Left ventricle myocardium superior (tissue), 1 donor: ENCODE measurements around the gene PPP2R5C. TPM values are rescaled to one million over a fixed set of nuclear protein-coding genes. Genes with fewer than 3 reads are reported as not detected.

ENCODE experiments used
- ATAC-seq: fragments of 200-7000 bp; cut with Tn5 transposase; one replicate; pipeline ENCODE4 v1.9.1; 2020; ENCODE audit warnings: mild to moderate bottlenecking, moderate library complexity
- DNase-seq: peaks from one replicate; pipeline ENCODE4 v3.0.0-alpha.2; 2020
- intact Hi-C: fragments of 100-400 bp; cut with micrococcal nuclease; formaldehyde crosslinking; loops from one replicate; pipeline ENCODE4 v1.11.0; 2022
- total RNA-seq: library from RNA; stranded (reverse); fragmentation: NEBNext Ultra II Directional; extraction: Animal tissue kit (Norgen Biotek cat#: 25700); gene quantifications from one replicate; pipeline ENCODE4 v1.2.1, GENCODE V29; 2021
- donor health status: DM: no; HTN: yes; CAD: no; lungs with severe emphysema.

PPP2R5C gene
- total RNA-seq, 1 donor from 2014 or later = 211 TPM

DNA sequence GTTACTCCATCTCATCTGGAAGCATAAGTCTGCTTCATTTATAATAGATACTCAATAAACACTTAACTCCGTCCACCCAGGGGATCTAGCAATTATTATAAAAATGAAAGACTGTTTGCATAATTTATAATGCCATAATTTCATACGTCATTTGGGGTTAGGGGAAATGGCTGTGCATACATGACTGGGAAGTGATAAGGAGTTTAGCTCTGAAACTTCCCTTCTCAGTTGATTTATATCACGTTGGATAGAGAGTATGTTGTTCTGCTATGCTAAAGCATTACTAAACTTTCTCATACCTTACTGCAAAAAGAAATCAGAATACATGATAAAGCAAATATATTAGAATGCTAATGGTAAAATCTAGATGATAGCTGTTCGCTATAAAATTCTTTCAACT, 112.5 kb downstream of the PPP2R5C start:
- DNase-seq (no peak), ATAC-seq (no peak)
- intact Hi-C loops = no loop called here

DNA sequence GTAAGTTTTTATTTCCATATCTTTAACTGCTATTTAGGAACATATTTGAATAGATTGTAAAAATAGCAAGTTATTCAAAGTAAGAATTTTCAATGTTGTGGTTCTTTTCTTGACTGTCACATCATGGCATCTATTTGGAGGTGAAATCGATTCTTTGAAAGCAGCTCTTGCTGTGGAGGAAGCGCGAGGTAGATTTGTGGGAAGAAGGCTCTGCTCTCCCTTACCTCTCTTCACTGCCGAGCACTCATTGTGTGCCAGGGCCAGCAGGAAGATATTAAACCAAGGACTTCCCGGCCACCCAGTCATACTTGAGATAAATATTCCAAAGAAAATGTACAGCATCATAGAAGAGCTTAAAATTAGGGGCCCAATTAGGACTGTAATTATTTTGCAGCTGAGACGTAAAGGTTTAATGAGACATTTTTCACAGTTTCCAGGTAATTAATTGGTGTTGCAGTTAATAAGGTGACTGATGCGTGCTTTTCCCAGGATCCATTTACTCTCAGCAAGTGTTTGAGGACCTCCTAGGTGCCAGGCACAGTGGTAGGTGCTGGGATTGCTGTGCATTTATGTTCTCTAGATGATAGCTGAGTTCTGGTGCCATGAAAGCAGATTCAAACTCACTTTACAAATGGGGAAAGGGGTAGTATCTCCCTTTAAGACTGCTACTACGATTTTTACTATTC, 113.7 kb downstream of the PPP2R5C start:
- ATAC-seq (no peak), DNase-seq (no peak)
- intact Hi-C loops = no loop called here

DNA sequence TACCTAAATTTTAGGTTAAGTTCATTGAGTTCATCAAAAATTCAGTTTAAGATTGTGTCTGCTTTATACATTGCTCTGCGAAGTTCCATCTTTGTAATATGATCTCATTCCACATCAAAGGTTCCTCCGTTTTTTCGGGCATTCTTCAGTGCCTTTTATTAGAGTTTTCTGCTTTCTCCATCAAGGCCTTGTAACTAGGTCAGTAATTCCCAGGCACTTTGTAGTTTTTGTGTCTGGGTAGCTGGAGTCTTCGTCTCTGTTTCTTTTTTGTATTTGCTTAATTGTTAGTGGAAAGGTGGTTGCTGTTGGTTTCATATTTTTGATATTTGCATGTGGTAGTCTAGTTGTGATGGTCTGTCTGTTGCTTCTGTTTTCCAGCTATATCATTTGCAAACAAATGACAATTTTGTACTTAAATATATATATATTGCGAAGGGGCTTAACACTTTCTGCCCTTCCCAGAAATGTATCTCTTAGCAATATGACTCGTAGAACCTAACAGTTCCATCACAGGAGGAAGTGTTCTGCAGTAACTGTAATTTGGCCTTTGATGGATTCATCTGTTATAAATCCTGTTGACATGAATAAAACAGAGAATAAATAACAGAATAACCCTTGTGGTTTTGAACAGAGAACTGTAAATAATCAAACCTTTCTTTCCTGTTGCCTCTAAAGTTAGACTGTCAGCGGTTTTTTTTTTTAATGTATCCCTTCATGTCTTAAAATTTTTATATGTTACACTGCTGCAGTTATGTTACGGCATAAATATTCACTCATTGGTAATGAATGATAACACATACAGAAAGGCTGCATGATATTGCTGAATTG, 114.4 kb downstream of the PPP2R5C start:
- DNase-seq (no peak), ATAC-seq (no peak)
- intact Hi-C loops = no loop called here

DNA sequence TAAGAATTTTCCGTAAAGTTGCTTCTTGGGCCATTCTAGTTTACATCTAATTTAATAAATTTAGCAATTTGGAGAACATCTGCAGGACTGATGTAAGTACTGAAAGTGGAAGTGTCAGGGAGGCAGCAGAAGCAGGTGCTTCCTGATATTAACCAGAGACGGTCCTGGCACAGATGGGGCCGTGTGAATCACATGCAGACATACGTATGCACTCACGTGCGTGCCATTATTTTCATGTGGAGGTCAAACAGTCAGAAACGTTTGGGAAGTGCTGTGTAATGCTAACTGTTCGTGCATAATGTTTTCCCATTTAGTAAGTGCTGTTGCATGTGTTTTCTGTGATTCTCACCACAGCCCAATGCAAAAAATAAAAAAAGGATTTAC, 115.0 kb downstream of the PPP2R5C start:
- intact Hi-C loops = no loop called here
- peak; percentile 82 for DNase-seq

DNA sequence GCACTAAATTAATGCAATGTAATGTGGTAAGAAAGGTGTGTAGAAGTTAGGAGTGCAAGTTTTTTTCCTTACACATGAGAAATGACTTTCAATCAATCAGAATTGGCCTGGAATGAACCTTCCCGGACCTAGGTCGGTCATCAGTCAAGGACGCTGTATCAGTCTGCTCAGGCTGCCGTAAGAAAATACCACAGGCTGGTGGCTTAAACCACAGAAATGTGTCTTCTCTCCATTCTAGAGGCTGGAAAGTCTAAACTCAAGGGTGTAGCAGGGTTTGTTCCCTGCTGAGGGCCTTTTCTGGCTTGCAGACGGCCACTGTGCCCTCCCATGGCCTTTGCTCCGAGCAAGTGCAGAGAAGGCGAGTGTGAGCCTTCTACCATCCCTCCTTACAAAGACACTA, 116.3 kb downstream of the PPP2R5C start:
- intact Hi-C loops = no loop called here
- ATAC-seq (peak; percentile 3), DNase-seq (no peak)

More for the DNA sequence above, 115.0 kb downstream of the PPP2R5C start:
- peak; percentile 86 for ATAC-seq

DNA sequence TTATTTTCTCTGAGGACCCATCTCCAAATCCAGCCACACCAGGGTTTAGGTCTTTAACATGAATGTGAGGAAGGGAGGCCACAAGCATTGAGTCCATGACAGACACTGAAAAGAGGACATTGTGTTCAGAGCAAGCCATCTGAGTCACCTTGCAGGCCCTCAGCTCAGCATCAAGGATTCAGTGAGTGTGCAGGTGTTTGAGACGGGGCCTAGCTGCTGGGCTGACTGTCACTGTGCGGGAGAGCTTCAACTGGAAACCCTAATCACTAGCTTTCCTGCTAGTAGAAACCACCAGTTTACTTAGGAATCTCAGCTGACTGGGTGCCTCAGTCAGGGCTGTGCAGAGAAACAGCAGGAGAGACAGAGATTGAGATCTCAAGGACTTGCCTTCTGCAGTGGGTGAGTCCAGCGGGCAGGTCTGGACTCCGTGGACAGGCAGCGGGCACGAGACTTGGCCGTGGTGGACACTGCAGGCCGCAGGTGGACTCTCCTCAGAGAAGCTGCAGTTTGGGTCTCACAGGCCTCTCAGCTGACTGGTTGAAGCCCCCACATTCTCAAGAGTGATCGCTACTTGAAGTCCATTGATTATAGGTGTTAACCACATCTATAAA, 116.8 kb downstream of the PPP2R5C start:
- intact Hi-C loops = no loop called here
- DNase-seq = no peak
- no peak for ATAC-seq

DNA sequence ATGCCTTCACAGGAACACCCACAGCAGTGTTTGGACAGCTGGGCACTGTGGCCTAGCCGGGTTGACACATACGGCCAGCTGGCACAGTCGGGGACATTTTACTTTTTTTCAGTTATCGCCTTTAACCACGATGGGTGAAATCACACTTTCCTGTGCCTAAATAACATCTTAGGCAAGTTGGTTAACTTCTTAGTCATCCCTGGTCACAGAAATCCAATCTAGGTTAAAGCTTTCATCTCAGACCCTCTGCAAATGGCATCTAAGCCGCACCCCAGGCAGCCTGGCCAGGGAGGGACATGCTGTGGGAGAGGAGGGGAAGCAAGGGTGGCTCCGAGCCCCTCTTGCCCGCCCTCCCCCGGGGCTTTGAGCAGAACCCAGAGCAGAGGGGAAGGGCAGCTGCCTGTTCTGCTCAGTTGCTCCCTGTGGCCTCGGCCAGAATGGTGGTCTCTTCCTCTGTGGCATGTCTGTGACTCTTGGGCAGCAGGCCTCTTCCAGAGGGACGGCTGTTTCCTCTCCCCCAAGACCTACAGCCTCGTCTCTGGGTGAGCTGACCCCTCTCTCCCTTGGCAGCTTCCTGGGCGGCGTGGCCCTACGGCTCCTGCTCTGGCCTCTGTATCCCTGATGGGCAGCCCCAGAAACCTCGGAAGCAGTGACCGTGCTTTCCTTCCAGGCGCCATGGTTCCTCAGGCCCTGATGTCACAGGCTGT, 117.5 kb downstream of the PPP2R5C start:
- no peak for DNase-seq
- intact Hi-C loops = no loop called here
- no peak for ATAC-seq

DNA sequence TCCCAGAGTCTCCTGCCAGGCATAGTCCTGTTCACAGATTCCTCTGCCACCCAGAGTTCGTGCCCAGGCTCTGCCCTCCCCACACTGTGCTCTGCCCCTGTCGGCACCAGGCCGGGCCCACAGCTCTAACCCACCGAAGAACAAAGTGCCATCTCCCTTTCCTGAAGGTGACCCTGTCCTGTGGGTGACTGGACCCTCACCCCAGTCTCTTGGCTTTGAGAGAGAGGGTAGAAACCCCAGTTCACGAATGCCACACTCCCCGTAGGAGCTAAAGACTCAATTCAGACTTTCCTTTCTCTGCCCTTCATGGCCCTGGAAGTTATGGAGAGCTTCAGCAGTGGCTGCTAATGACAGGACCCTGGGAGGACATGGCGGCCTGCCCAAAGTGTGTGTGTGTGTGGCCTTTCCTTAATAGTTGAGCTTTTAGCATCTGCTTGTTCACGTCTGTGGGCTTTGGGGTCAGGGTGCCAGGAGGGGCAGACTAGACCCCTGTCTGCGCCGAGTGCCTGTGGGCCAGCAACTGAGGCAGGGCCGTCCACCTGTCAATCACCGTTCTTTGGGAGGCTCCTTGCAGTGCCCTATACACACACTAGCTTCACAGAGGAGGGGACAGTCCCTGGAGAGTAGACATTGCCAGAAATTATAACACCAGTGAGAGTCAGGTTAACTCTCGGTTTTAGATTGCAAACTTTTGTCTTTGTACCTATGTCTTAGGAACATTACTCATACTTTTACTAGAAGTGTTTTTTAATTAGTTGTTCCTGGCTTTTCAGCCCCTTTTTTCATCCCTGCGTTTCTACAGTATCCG, 118.2 kb downstream of the PPP2R5C start:
- intact Hi-C loops = no loop called here
- peak; percentile 23 for ATAC-seq
- DNase-seq = no peak

DNA sequence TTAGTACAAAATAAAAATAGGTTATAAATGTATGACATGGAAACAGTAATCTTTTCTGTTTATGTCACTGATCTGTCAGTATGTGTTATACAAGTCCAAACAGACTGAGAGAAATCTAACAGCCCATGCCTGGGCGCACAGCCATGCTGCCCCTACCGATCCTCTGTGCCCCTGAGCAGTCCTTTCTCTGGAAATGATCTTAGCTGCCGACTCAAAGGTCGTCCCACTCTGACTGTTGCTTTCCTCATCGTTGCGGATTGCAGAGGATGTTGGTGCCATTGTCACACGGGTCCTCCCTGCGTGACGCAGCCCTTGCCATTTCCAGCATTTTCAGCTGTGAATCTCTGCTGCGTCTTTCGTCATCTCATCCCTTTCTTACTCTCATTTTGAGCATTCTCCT, 119.9 kb downstream of the PPP2R5C start:
- intact Hi-C loops = no loop called here

DNA sequence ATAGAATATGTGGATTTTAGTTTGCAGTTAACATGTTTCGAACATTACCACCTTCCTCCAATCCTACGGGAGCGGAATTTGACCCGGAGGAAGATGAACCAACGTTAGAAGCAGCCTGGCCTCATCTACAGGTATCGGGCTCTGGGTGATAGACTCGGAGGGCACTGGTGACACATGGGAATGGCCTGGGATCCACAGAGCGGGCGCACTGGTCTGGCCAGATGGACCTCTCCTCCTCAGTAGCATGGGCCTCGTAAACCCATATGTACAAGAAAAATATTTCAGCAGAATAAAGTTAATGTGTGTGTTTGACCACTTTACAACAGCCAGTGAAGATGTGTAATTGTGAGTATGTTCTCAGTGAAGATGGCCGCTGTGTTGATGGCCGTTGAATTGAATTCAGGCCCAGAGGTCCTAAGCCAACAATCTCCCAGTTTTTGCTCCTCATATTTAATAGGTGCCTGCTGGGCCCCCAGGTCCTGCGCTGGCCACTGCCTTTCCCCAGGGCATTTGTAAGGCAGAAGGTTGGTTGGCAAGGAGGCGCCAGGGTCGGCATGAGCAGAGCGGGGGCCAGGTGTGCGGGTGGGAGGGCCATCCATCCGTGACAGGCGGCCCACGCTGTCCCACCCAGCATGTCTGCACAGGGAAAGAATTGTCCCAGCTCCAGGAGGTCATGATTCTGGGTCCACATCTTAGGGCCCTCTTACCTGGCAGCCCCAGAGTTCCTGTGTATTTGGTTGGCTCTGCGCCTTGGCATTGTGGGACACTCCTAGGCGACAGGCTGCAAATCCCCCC, 120.8 kb downstream of the PPP2R5C start:
- intact Hi-C loops = no loop called here
- no peak for ATAC-seq
- no peak for DNase-seq

More for the DNA sequence above, 119.9 kb downstream of the PPP2R5C start:
- DNase-seq (peak; percentile 41), ATAC-seq (peak; percentile 27)

DNA sequence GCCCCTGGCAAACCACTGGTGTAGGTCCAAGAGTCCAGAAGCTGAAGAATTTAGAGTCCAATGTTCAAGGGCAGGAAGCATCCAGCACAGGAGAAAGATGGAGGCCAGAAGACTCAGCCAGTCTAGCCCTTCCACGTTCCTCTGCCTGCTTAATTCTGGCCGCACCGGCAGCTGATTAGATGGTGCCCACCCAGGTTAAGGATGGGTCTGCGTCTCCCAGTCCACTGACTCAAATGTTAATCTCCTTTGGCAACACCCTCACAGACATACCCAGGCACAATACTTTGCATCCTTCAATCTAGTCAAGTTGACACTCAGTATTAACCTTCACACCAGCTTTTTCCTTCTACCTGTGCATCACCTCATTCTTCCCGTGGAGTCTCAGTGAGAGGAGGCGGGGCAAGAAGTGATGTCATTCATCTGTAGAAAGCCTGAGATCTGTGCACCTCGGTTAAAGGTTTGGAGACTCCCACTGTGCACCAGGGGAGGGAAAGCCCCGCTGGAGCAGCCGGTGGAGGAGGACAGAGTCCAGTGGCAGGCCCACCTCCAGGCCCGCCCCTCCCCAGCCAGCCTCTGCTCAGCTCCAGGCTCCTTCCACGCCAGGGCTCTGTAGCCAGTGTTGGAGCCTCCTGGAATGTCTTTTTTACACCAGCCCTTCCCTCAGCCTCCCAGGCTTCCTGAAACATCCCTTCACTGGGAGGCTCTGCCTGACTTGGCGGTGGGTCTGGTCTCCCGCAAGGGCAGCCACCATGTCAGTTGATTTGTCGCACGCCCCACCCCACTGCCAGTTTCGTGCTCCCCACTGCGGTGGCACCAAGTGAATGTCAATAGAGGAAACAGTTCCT, 122.8 kb downstream of the PPP2R5C start:
- DNase-seq (no peak), ATAC-seq (no peak)
- intact Hi-C loops = no loop called here

DNA sequence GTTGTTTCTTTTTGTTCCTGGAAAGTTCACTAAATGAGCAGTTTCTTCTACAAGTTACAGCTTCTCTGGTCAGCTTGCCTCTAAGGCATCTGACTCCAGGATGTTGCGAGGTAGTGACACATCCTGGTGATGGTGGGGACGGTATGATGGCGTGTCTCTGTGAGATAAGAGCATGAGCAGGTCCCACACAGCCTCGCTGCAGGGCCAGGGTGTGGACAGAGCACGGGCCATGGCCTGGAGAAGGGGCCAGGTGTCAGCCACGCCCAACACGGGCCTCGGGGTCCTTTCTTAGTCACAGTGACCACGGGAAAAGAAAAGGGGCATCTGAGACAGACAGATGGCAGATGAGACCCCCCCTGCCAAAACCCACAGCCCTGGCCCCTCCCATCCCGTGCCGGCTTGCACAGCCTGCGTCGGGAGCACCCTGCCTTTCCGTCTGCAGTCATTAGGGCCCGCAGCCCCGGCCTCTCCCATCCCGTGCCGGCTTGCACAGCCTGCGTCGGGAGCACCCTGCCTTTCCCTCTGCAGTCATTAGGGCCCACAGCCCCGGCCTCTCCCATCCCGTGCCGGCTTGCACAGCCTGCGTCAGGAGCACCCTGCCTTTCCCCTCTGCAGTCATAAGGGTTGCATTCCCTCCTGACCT, 123.5 kb downstream of the PPP2R5C start:
- DNase-seq = no peak
- ATAC-seq = peak; percentile 6
- intact Hi-C loops = no loop called here

DNA sequence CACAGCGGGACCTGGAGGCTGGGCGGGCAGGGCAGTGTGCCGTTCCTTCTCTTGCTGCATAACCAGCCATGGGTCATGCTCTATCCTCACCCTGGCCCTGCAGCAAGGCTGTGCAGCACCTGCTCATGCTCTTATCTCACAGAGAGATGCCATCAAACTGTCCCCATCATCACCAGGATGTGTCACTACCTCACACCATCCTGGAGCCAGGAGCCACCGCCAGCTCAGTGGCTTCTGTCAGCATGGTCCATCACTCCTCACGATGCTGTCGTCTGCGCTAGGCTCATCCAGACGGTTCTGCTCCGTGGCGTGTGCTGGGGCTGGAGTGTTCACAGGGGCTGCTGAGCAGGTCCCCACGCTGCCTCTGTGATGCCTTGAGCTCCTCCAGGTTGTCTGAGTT, 125.7 kb downstream of the PPP2R5C start:
- intact Hi-C loops = no loop called here
- ATAC-seq (peak; percentile 12), DNase-seq (no peak)

DNA sequence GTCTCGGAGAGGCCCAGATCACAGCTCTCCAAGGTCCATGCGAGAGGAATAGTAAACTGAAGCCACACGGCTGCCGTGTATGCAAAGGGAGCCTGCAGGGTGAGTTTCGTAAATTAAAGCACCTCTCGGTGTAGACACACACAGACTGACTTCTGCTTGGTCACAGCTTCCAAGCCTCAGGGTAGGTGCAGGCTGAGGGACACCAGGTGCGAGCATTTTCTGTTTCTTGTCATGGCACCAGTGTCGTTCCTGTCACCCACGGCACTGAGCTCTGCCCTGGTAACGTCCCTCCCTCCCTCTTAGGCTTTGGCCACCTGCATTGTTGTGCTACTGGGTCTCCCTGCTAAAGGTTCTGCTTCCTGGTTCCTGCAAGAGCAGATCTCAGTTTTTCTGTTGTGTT, 126.7 kb downstream of the PPP2R5C start:
- no peak for DNase-seq
- intact Hi-C loops = no loop called here

DNA sequence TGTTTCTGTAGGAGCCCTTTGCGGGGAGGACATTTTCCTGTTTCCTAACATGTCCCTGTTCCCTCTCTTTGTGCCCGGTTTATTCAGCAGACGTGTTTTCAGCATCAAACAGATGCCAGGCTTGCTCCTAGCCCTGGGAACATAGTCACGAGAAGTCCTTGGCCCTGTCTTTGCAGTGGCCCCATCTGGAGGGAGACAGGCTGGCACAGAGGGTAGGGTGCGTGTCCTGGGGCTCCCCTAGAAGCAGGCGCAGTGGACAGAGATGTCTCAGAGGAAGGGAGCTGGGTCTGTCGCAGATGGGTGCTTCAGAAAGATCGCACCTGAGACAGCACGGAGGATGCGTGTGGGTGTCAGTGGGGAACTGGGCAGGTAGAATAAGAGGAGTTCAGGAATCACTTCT, 127.9 kb downstream of the PPP2R5C start:
- ATAC-seq (no peak), DNase-seq (no peak)
- intact Hi-C loops = no loop called here

More for the DNA sequence above, 126.7 kb downstream of the PPP2R5C start:
- peak; percentile 58 for ATAC-seq

DNA sequence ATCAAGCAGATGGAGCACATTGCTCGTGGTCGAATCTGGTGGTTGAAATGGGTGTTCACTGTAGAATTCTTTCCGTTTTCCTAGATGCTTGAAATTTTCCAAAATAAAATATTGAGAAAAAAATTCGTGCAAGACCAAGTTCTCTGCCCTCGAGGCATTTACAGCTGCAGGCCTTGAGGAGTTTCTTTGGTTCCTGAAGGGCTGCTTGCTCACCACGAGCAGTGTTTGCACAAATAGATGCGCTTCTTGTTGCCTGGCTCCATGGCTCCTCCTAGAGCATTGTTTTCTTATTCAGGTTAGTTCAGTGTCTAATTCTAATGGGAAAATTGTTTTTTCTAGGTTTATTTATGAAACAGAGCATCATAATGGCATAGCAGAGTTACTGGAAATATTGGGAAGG, 128.4 kb downstream of the PPP2R5C start:
- ATAC-seq (no peak), DNase-seq (no peak)
- intact Hi-C loops = no loop called here

DNA sequence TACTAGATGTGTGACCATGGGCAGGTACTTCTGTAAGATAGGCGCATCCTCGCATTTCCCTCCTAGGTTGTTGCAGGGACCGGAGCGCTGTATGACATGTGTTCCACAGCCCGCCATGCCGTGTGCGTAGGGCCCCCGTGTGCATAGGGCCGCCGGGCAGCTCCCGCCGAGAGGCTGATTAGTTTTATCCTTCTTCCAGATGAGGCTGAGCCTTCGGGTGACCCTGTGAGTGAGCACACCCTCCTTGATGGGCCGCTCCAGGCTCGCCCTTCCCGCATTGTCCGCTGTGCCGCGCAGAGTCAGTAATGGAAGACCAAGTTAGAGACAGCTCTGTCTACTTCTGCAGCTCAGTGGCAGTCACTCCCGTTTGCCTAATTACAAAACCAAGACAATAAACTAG, 130.0 kb downstream of the PPP2R5C start:
- no peak for DNase-seq
- intact Hi-C loops = no loop called here
- ATAC-seq = no peak
